HG02943 (cell line): ENCODE data around the gene LDLRAD3.

Experiments used
- ATAC-seq: cut with Tn5 transposase; IDR thresholded peaks from one replicate; pipeline ENCODE4 v1.9.1; 2021; ENCODE audit warnings: mild to moderate bottlenecking, low read depth, moderate library complexity; ENCODE audit not compliant: unreplicated experiment

Gene LDLRAD3

DNA sequence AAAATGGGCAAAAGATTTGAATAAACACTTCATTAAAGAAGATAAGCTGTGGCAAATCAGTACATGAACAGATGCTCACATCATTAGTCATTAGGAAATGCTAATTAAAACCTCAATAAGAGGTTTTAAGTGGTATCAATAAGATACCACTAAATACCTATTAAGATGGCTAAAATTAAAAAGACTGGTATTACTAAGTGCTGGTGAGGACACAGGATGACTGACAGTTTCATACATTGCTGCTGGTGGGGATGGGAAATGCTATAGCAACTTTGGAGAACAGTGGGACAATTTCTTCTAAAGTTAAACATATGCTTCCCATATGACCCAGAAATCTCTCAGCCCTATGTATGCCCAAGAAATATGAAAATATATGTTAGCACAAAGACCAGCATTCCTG, 276.1 kb downstream of the LDLRAD3 start:
- ATAC-seq, result no peak

- ATAC-seq, result no peak
These were observed 279.2 kb downstream of the LDLRAD3 start for GRCh38 chr11:36222831-36223635.

DNA sequence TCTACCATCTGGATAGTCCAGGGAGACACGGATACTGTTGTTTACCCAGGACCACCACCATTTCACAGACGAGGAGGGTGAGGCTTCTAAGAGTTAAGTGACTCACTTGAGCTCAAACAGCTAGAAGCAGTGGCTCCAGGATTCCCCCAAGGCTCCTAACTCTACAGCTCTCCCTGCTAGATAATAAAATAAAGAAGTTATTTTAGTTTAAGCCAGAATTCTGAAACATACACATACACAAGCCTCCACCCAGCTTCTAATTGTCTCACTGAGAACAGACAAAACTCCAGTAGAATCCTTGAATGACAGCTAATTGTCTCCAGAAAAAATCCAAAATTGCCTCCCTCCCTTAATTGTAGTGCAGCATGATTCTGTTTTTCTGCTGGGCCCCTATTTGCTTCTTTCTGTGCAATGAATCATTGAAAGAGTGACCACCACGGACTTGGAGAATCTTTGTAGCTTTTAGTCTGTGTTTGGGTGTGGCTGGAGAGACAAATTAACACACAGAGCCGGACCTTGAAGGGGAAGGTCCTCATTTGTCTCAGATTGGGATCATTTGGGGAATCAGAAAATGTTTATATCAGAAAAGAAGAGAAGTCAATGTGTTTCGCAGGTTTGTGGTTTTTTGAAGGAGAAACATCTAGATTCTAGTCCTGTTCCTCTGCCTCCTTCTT, 280.5 kb downstream of the LDLRAD3 start:
- ATAC-seq, result no peak

DNA sequence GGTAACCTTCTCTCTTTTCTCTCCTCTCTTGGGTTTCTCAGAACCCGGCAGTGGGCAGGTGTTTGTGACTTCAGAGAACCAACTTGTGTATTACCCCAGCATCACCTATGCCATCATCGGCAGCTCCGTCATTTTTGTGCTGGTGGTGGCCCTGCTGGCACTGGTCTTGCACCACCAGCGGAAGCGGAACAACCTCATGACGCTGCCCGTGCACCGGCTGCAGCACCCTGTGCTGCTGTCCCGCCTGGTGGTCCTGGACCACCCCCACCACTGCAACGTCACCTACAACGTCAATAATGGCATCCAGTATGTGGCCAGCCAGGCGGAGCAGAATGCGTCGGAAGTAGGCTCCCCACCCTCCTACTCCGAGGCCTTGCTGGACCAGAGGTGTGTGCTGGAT, 283.2 kb downstream of the LDLRAD3 start:
- no peak for ATAC-seq

- no peak for ATAC-seq
These were observed 284.8 kb downstream of the LDLRAD3 start for GRCh38 chr11:36228689-36229088.

DNA sequence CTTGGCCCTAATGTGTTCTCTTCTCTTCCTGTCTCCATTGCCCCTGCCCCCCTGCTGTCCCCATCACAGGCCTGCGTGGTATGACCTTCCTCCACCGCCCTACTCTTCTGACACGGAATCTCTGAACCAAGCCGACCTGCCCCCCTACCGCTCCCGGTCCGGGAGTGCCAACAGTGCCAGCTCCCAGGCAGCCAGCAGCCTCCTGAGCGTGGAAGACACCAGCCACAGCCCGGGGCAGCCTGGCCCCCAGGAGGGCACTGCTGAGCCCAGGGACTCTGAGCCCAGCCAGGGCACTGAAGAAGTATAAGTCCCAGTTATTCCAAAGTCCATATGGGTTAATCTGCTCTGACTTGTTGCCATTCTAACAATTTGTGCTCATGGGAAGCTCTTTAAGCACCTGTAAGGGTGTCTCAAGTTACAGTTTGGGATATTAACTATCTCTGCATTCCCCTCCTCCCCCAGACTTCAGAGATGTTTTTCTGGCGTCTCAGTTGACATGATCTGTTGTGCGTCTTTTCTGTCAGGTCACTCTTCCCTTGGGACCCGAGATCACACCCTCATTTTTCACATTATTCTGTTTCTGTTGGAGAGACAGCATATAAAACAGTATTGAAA, 285.3 kb downstream of the LDLRAD3 start:
- ATAC-seq, result no peak

DNA sequence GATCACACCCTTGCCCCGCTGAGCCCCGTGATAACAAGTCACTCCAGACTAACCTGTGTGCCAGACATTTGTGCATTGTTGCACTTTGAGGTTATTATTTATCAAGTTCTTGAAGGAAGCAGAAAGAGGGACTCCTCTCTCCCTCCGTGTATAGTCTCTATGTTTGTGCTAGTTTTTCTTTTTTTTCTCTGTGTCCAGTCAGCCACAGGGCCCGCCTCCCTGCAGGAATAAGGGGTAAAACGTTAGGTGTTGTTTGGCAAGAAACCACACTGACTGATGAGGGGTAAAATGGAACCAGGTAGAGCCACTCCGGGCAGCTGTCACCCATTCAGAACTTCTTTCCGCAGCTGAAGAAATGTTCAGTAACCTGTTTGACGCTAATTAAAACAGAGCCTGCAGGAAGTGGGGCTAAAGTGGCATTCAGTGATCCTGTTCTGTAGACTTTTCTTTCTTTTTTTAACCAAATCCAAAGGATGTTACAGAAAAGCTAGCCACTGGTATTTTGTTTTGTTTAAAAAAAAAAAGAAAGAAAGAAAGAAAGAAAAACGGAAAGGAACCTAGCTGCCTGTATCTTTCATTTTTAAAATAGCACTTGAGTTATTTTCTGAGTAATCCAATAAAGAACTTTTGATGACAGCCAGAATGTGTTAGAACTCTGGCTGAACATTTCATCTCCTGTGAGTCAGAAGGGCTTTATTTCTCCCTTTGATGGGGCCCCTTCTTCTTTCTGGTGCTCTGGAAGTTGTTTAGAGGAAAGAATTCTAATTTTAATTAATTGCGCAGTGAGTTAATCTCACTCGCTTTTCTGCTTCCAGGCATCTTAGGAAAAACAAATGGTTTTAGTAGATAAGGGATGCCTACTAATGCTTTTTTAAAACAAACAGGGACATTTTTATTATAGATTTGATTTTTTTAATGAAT, 287.2 kb downstream of the LDLRAD3 start:
- no peak for ATAC-seq

DNA sequence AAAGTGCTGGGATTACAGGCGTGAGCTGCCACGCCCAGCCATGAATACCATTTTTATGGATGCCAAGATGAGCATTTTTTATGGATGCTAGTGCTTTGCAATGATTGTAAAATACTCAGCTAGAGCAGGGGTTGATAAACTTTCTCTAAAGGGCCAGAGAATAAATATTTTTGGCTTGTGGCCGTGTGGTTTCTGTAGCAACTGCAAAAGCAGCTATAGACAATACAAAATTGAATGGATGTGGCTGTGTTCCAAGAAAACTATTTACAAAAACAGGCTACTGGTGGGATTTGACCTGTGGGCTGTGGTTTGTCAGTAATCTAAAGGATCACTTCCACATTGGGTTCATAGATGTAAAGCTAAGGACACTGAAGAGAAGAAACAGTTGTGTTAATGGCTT, 289.3 kb downstream of the LDLRAD3 start:
- no peak for ATAC-seq

DNA sequence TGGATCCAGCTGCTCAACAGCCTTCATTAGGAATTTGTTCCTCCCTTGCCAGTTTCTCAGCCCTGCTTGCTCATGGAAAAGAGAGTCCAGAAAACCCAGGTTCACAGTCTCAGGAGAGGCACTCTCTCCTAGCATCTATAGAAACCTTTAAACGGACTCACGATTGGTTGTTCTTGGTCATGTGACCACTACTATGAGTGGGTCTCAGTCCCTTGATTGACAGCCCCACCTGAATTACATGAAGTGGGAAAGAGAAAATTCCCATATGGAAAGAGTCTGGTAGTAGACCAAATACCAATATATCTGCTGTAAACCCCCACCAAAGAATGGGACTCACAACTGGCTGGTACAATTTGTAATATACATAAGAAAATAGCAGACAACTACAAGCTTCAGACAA, 291.0 kb downstream of the LDLRAD3 start:
- no peak for ATAC-seq

GRCh38 chr11:36235750-36236149, 291.9 kb downstream of the LDLRAD3 start:
- ATAC-seq, result no peak

- no peak for ATAC-seq
These were observed 293.5 kb downstream of the LDLRAD3 start for GRCh38 chr11:36237391-36237790.

DNA sequence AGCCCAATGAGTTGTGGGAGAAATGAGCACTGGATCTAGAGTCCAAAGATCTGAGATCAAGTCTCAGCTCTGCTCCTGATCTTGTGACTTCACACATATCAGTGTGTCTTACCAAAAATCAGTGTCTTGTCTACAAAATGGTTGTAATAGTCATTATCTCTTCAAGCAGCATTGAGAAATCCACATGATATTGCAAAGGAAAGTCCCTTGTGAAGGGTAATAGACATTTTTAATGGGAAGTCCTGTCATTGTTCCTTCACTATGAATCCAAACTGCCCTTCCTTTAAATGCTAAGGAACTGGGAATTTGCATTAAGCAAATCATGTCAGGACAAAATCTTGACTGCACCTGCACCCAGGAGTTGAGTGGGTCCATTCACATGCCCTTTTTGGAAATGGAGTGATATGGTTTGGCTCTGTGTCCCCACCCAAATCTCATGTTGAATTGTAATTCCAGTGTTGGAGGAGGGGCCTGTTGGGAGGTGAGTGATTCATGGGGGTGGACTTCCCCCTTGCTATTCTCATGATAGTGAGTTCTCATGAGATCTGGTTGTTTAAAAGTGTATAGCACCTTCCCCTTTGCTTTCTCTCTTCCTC, 294.3 kb downstream of the LDLRAD3 start:
- ATAC-seq, result no peak

DNA sequence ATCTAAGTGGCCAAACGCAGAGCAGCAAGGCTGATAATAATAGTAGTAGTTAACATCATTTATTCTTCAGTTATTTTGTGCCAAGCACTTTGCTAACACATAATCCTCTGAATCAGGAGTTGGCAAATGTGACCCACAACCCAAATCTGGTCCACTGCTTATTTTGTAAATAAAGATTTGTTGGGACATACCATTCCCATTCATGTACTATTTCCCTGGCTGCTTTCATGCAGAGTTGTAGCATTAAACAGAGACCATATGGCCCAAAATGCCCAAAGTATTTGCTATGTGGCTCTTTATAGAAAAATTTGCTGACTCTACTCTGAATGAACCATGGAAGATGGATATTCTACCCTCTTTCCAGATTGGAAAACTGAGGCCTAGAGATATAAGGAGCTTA, 295.0 kb downstream of the LDLRAD3 start:
- no peak for ATAC-seq

DNA sequence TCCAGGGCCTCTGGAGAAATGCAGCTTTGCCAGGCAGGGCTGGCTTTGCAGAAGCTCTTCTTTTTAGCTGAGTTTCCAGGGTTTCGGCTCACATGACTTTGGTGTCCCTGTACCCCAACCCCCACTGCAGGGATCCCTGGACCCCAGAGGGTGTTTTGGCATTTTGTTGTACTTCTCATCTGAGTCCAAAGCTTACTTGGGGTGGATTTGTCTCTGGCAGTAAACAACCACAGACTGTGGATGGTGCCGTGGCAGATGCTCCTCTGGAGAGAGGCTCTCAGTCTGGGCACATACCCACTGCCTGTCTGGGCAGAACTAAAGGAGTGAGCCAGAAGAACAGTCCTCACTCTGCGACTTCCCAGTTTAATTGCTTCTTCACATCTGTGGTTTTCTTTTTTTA, 295.8 kb downstream of the LDLRAD3 start:
- no peak for ATAC-seq

DNA sequence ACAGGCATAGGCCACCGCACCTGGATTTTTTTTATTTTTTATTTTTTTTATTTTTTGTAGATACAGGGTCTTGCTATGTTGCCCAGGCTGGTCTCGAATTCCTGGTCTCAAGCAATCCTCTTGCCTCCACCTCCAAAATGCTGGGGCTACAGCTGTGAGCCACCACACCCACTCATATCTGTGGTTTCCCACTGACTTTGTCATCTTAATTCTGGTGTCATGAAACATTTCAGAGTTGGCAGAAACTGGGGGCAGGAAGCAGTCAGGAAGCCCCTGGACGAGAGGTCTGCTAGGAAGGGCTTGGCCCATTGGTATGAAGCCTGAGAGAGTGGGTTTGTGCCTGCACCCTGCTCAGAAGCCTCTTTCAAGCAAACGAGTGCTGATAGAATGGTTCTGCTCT, 296.3 kb downstream of the LDLRAD3 start:
- ATAC-seq, result no peak

DNA sequence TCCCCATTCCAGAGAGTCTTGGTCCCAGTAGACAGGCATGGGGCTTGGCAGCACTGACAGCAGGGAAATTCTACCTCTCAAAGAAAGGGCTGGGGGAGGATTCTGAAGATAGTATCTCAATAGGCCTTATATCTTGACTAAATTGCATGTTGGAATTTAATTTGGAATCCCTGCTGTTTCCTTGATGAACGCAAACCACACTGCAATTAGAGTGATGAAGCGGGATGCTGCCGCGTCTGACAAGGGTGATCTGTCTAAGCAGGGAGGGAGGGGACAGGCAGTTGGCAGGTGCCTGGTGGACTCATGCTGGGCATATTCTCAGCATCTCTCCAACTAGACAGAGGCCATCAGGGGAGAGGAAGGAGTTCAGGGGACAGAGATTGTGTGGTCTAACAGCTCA, 296.9 kb downstream of the LDLRAD3 start:
- ATAC-seq, result no peak

GRCh38 chr11:36241497-36241896, 297.6 kb downstream of the LDLRAD3 start:
- no peak for ATAC-seq

- ATAC-seq, result no peak
These were observed 299.8 kb downstream of the LDLRAD3 start for GRCh38 chr11:36243641-36244040.

- ATAC-seq, result no peak
These were observed 303.6 kb downstream of the LDLRAD3 start for GRCh38 chr11:36247493-36247892.

GRCh38 chr11:36248436-36248835, 304.6 kb downstream of the LDLRAD3 start:
- no peak for ATAC-seq
